ENCODE measurements around the gene GLDC. TPM values are rescaled to one million over a fixed set of nuclear protein-coding genes. Genes with fewer than 3 reads are reported as not detected.
"Not testable (repeated sequence)": the region's sequence is repeated elsewhere in the genome, so short reads cannot be mapped to it uniquely, and the experiment has no call there.

Gene GLDC
- total RNA-seq, 2 donors from 2014 or later = 0.21 to 1.1 TPM

- intact Hi-C loops (cut with DNase I) = no loop called here
- Histone ChIP-seq H3K4me1 (peaks cover 3% of the 10 kb centered on the region), H3K9ac (ENCODE audit: low read depth in 2 of 2, low read length in 2 of 2) (no peak overlapping the region), H3K27me3 (peaks cover 26% of the 10 kb centered on the region), H3K9me3 (no peaks in the 10 kb centered on the region), H3K4me3 (no peak overlapping the region), H3K36me3 (no peaks in the 10 kb centered on the region), H3K27ac (no peak overlapping the region)
- DNase-seq = no peak
- TF ChIP-seq CTCF (IDR thresholded peaks at IDR 0.05) = no peak
These were observed 736 bp upstream of the GLDC start for GRCh38 chr9:6646293-6646636.

GRCh38 chr9:6645105-6645354 lies 499 bp downstream of the GLDC start:
- H3K9ac ChIP-seq (ENCODE audit: low read depth in 2 of 2, low read length in 2 of 2); DNase-seq; H3K4me1 ChIP-seq; H3K9me3 ChIP-seq; H3K27ac ChIP-seq; intact Hi-C loops (cut with DNase I); H3K36me3 ChIP-seq: not testable (repeated sequence)
- H3K4me3 ChIP-seq = peak overlapping the region; percentile 37
- H3K27me3 ChIP-seq = peaks cover 26% of the 10 kb centered on the region

GRCh38 chr9:6644346-6645104 lies 1.0 kb downstream of the GLDC start:
- Histone ChIP-seq H3K36me3 (no peaks in the 10 kb centered on the region), H3K4me1 (peaks cover 3% of the 10 kb centered on the region), H3K27ac (no peak overlapping the region), H3K27me3 (peaks cover 26% of the 10 kb centered on the region), H3K9me3 (no peaks in the 10 kb centered on the region), H3K4me3 (peak overlapping the region; percentile 37), H3K9ac (ENCODE audit: low read depth in 2 of 2, low read length in 2 of 2) (no peak overlapping the region)
- intact Hi-C loops (cut with DNase I) = no loop called here
- no peak for DNase-seq
- no peak for TF ChIP-seq CTCF (IDR thresholded peaks at IDR 0.05)

DNA sequence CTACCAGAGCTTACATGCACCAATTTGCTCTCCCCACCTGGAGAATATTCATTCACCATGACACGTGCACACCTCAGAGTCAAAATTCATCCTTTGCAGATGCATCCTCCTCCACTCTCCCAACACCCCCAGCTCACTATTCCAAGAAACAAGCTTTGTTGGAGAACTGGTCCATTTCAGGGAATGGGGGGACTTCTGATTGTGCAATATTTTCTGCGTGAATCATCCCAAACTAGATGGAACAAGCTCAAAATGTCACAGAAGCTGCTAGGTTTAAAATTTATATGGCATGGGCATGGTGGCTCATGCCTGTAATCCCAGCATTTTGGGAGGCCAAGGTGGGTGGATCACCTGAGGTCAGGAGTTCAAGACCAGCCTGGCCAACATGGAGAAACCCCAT lies 3.6 kb downstream of the GLDC start:
- H3K36me3 ChIP-seq = no peaks in the 10 kb centered on the region
- no peak overlapping the region for H3K4me3 ChIP-seq
- no peak overlapping the region for H3K27ac ChIP-seq
- TF ChIP-seq CTCF (IDR thresholded peaks at IDR 0.05) = no peak
- no peak overlapping the region for H3K9ac ChIP-seq (ENCODE audit: low read depth in 2 of 2, low read length in 2 of 2)
- H3K27me3 ChIP-seq = peaks cover 26% of the 10 kb centered on the region
- no peaks in the 10 kb centered on the region for H3K9me3 ChIP-seq
- peaks cover 3% of the 10 kb centered on the region for H3K4me1 ChIP-seq
- no peak for DNase-seq
- intact Hi-C loops (cut with DNase I) = no loop called here

DNA sequence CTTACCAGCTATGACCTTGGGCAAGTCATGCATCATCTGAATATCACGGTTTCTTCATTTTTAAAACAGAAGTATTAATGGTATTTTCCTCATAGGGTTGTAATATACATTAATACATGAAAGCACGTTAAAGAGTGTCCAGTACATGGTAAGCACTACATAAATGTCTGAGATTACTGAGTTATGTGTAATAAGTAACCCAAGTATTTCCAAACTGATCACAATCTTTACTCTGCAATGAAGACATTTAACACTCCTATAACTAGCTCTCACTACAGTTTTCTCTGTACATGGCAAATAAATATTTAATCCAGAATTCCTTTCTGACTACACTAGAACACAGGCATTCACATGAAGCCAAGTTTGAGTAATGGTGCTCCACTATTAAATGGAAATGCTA lies 4.0 kb downstream of the GLDC start:
- Histone ChIP-seq H3K4me1 (peaks cover 3% of the 10 kb centered on the region), H3K9me3 (no peaks in the 10 kb centered on the region), H3K4me3 (no peak overlapping the region), H3K27ac (no peak overlapping the region), H3K27me3 (peaks cover 24% of the 10 kb centered on the region), H3K36me3 (no peaks in the 10 kb centered on the region), H3K9ac (ENCODE audit: low read depth in 2 of 2, low read length in 2 of 2) (no peak overlapping the region)
- no peak for TF ChIP-seq CTCF (IDR thresholded peaks at IDR 0.05)
- intact Hi-C loops (cut with DNase I) = no loop called here
- DNase-seq = no peak

GRCh38 chr9:6641056-6641455 lies 4.5 kb downstream of the GLDC start:
- peaks cover 24% of the 10 kb centered on the region for H3K27me3 ChIP-seq
- H3K4me3 ChIP-seq = no peak overlapping the region
- DNase-seq = no peak
- no peak overlapping the region for H3K9ac ChIP-seq (ENCODE audit: low read depth in 2 of 2, low read length in 2 of 2)
- H3K4me1 ChIP-seq = peaks cover 3% of the 10 kb centered on the region
- TF ChIP-seq CTCF (IDR thresholded peaks at IDR 0.05) = no peak
- H3K9me3 ChIP-seq = no peaks in the 10 kb centered on the region
- intact Hi-C loops (cut with DNase I) = no loop called here
- H3K27ac ChIP-seq = no peak overlapping the region
- no peaks in the 10 kb centered on the region for H3K36me3 ChIP-seq

All from colonic mucosa (tissue), 4 donors.